Head of caudate nucleus (tissue), 42 donors: ENCODE data around the gene ITGB3.
A peak's percentile ranks its signal among the peaks of the same experiment; 100 is the strongest.
"Not testable (repeated sequence)": the region's sequence is repeated elsewhere in the genome, so short reads cannot be mapped to it uniquely, and the experiment has no call there.

Experiments used
- DNase-seq, 42 donors: peaks; one replicate each; pipeline versions ENCODE4 v3.0.0 to v3.0.0-alpha.2; 2020 to 2021; ENCODE audit warnings: mixed read lengths in 7 of 42
- intact Hi-C: fragments of 100-400 bp; cut with DNase I; formaldehyde crosslinking; loops from one replicate; pipeline ENCODE4 v1.15.0; 2022

The ITGB3 gene

DNA sequence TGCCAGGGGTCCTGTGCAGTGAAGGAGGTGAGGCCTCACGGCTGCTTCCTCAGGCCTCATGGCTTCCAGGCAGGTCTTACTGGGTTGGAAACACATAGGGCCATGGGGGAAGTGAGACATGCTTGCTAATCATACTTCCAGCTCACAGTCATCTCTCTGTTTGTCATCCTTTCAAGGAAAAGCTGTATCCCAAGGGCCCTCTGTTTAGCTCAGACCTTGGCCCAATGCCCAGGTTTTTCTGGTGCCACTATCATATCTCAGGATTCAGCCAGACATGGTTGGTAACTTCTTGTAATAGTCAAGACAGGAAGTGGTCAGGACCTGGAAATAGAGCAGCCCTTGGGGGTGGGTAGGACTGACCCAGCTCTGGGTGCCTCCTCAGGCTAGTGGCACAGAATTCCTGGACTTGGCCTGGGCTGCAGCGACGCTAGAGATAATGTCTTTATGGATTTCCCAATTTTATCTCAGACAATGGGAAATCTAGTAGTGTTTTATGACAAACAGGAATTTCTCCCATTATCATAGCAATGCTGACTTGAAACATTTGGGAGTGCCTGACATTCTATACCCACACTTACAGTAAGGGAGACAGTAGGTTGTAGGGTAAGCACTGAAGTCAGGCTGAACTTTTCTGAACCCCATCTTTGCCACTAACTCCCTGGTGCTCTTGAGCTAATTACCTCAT lies 13.5 kb upstream of the ITGB3 start:
- intact Hi-C loops: no loop called here
- DNase-seq: peak in 40 of 42 donors; percentile 19 to 81 (median 57)

DNA sequence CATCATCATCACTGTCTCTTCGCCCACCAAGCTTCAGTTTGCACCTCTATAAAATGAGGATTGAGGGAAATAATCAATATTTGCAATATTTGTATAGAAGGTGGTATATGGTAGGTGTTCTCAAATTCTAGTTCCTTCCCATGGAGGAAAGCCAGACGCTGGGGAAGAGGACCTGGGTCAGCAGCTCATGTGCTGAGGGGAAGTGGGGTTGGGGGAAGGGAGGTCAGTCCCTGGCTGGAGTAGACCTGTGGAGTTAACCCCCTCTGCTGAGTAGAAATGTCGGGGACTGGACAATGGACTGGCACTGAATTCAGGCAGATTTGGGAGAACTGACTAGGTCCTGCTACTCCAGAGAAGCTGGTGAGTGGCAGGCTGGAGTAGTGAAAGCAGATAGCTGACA lies 12.8 kb upstream of the ITGB3 start:
- intact Hi-C loops: no loop called here
- DNase-seq: peak in 14 of 42 donors; percentile 11 to 54 (median 26)

DNA sequence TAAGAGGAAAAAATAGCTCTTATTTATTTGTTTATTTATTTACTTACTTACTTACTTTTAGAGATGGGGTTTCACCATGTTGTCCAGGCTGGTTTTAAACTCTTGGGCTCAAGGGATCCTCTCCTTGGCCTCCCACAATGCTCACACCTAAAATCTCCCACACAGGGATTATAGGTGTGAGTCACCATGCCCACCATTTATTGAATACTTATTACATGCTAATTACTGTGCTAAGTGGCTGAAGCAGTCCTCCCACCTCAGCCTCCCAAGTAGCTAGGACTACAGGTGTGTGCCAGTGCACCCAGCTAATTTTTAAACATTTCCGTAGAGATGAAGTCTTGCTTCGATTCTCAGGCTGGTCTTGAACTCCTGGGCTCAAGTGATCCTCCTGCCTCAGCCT lies 11.0 kb upstream of the ITGB3 start:
- DNase-seq: no peak
- intact Hi-C loops: no loop called here

DNA sequence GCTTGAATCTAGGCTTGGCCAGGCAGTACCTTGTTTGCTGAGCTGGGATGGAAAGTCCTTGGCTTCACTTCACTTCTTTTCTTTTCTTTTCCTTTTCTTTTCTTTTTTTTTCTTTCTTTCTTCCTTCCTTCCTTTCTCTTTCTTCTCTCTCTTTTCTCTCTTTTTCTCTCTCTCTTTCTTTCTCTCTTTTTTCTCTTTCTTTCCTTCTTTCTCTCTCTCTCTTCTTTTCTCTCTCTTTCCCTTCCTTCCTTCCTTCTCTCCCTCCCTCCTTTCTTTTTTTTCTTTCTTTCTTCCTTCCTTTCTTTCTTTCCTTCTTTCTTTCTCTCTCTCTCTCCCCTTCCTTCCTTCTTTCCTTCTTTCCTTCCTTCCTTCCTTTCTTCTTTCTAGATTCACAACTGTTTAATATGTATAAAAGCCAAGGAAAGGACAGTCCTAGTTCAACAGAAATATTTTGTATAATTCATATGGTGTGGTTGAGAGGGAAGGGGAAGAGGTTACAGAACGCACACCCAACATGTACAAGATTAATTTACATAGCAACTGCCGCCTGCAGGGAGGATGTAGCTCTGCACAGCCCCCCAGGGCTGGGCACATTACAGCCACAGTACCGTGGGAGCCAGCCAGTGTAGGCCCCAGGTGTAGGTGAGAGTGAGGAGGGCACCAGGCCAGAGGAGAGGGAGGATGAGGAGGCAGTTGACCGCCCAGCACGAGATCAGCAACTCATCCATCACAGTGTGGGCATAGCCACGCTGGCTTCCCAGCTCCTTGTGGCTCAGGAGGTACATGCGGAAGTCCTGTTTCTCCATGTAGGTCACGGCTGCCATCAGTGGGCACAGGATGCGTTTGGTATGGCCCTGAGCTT lies 9.7 kb upstream of the ITGB3 start:
- intact Hi-C loops: no loop called here
- no peak for DNase-seq

DNA sequence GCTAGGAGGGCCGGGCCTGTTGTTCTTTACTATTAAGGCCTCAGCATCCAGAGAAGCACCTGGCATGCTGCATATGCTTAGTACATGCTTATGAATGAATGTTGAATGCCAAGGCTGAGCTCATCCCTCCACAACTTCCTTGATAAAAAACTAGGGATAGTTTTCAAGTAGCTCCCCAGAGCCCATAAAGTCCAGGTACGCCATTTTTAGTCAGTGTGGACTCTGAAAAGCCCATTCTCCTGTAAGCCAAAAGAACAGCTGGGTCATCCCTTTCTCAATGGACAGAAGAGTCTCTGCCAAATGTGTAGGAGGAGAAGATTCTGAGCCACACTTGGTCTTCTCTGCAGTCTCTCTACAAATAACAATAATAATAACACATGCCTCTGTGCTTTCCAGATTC lies 8.9 kb upstream of the ITGB3 start:
- DNase-seq: no peak
- intact Hi-C loops: no loop called here

DNA sequence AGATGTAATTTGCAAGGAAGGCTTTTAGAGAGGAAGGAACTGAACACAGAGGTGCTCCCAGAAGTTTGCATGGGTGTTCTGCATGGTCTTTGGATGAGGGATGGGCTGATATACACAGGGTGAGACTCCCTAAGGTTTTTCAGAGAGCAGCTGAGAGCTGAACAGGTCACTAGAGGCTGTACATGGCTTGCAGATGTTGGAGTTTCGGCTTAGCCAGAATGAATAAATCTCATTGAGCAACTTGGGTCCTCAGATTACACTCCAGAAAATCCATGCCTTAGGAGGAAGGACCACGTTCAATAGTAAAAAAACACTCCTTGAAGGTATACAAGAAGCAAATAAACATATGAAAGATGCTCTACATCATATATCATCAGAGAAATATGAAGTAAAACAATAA lies 7.5 kb upstream of the ITGB3 start:
- DNase-seq: no peak
- intact Hi-C loops: no loop called here

DNA sequence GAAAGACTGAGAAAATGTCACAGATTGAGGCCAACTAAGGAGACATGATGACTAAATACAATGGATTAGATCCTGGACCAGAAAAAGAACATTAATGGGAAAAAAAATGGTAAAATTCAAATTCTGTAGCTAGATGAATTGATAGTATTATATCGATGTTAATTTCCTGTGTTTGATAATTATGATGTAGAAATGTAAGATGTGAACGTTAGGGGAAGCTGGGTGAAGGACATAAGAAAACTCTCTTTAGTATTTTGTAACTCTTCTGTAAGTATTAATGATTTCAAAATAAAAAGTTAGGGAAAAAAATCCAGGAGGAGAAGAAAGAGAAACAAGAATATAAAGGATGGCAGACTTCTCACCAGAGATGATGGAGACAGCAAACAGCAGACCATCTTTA lies 2.8 kb upstream of the ITGB3 start:
- intact Hi-C loops: no loop called here
- no peak for DNase-seq

DNA sequence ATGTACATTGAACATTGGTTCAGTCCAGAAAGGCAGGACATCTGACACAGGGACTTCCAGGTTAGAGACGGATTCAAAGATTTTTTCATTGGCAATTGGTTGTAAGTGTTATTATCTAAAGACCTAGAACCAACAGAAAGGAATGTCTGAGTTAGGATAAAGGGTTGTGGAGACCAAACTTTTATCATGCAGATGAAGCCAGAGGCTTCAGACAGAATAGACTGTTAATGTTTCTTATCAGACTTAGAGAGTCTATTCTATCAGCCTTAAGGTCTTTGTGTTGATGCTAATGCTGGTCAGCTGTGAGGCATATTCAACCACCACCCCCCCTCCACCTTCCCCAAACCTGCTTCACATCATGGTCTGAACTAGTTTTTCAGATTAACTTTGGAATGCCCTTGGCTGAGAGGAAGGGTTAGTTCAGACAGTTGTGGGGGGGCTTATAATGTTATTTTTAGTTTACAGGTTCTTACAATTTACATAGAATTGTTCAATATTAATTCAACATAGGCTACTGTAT lies 2.1 kb upstream of the ITGB3 start:
- intact Hi-C loops: no loop called here
- DNase-seq: no peak

DNA sequence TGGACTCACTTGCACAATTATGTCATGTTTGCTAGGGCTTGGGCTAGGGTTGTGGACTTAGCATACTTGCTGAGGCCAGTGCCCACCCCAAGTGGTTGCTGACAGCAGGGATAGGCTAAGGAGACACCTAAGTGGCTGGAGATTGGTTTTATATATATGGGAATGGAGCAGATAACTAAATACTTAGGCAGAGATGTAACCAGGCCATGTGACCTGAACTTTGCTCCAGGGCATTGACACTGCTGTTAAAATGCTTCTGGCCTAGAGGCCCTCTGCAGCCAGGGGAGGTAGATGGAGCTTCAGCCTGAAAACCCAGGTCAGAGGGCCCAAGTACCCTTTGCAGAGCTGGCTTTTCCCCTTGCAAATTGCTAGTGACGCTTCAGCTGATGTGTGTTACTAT lies 1.4 kb upstream of the ITGB3 start:
- intact Hi-C loops: no loop called here

DNA sequence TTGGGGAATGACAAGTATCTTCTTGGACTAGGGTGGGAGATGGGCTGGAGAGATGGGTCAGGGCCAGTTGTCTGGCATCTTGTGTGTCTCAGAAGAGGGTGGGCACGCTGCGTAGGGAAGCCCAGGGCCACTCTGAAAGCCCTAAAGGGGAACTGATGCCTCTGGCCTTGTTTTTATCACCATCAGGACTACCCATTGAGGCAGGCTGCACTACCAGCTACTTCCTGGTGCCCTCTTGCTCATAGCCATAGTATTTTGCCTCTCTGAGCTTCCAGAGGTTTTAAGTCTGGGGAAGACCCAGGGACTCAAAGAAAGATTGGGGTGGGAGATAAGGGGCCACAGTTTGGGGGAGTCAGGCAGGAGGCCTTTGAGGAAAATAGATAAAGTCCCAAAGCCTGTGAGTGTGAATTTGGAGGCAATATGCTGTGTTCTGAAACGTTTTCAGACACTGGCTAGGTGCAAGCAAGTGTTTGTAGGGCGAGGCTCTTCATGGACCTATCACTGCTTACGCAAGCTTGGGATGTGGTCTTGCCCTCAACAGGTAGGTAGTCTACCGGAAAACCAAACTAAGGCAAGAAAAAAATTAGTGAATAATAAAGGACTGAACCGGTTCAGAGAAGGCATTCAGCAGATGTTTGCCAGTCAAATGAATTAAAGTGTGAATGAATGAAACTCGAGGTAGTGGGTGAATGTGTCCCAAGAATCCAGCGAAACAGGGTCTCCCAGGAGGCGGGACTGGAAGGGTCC lies 688 bp upstream of the ITGB3 start:
- intact Hi-C loops: no loop called here
- no peak for DNase-seq

More for the DNA sequence above, 1.4 kb upstream of the ITGB3 start:
- DNase-seq: no peak

DNA sequence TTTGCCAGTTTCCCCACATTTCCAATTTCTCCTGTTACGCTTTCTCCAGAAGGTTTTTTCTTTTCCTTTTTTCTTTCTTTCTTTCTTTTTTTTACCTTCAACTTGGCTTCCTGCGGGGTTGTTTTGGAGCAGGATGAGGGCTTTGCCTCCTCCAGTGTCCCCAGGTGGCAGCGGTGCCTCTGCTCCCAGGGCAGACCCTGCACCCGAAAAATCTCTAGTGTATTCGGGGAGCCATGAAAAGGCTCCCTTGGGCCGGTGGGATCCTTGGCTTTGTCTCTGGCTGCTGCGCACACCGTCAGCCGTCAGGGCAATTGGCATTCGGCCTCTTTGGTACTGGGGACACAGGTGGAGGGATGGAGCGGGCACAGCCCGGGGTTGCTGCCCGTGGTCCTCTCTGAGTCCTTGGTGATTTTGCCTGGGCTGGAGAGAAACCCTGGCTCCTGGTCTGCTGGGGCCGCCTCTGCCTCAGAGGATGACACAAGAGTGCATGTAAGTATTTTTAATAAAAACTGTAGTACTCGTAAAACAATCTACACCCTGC lies 846 bp downstream of the ITGB3 start:
- intact Hi-C loops: no loop called here
- DNase-seq: no peak

DNA sequence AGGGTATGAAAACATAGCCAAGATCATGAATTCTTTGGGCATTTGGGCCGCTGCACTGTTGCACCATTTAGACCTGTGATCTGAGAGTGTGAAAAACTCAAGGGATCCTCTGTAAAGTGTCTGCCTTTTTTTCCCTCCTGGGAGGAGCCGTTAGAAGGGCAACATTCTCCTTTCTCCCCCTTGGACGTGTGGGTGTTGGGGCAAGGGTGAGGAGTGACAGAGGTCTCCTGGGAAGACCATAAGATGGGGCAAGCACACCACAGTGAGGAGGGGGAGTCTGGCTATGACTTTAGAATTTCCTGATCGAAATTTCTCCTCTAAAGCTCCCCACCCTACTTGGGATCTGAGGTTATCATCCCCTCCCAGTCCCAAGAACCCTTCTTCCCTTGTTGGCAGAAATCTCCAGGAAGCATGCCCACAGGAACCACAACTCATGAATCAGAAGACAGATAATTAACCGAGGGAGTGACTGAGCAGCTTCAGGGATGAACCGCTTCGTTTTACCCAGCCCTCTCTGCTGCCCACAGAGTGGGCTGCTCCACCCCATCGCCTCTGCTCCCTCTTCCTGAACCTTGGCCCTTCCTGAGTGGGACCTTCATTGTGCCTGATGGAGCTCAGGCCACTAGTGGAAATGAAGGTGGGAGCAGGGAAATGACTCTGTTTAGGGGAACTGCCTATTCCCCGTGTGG lies 4.2 kb downstream of the ITGB3 start:
- intact Hi-C loops: no loop called here
- no peak for DNase-seq

DNA sequence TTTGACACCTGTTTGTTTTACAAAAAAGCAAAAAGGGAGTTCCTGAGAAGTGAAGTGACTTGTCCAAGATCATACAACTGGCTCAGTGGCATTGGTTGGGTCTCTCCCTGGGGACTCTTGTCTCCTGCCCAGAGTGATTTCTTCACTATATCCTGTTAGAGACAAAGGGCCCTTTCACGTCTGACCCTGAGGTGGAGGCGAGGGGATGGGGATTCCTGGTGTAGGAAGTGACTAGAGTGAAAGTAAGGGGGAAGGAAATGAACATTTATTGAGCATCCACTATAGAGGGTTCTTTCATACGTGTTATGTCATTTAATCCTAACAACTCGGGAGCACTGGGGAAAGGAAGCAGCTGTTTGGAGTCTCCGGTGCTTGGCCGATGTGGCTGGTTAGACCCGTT lies 9.0 kb downstream of the ITGB3 start:
- intact Hi-C loops: no loop called here
- DNase-seq: no peak

DNA sequence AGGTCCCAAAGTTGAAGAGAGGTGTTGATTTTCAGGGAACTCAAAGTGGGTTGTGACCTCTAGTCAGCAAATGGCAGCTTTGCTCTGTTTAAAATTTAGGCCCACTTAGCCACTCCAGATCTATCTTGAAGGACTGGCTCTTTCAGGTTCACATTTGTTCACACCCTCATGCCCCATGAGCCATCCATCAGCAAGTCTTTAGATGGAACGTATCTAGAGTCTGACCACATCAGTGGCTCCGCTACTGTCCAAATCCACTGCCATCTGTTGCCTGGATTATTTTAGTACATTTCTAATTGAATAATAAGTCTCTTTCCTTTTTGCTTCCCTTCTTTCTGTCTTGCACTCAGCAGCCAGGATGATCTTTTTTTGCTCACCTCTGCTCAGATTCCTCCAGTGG lies 10.5 kb downstream of the ITGB3 start:
- intact Hi-C loops: no loop called here

DNA sequence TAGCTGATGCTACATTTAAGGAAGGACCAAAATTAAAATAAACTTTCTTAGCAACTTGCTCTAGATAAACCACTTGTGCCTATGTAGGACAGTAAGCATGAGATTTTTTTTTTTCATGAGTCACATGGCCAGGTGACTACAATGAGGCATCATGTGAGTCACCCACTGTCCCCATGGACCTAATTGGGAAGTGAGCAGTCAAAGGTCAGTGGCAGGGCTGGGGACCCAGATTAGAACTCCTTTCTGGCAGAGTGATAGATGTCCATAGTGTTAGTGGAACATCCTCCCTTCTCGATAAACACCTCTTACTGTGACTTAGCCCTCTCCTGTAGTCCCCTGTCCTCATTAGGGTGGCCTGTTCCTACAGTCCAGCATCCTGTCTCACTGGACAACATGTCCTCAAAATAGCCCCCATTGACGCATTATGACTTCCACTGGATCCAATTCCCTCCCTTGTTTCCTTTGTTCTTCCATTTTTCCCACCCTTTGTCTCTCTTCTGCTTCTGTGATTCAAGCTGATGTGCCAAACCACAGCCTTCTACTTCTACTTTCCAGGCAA lies 12.4 kb downstream of the ITGB3 start:
- intact Hi-C loops: no loop called here
- no peak for DNase-seq

More for the DNA sequence above, 10.5 kb downstream of the ITGB3 start:
- no peak for DNase-seq

DNA sequence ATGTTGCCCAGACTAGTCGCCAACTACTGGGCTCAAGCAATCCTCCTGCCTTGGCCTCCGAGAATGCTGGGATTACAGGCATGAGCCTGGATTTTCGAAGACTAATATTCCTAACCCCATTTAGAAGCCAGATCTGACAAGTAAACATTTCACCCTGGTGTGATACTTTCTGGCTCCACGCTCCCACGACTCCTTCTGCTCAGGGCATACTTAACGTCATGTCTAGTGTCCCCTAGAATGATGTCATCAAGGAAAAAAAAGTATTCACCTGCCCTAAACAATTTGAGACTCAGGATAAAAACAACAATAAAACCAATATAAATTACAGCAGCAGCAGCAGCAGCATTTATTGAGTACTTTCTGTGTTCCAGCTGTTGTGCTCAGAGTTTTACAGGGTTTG lies 13.2 kb downstream of the ITGB3 start:
- no peak for DNase-seq
- intact Hi-C loops: no loop called here

DNA sequence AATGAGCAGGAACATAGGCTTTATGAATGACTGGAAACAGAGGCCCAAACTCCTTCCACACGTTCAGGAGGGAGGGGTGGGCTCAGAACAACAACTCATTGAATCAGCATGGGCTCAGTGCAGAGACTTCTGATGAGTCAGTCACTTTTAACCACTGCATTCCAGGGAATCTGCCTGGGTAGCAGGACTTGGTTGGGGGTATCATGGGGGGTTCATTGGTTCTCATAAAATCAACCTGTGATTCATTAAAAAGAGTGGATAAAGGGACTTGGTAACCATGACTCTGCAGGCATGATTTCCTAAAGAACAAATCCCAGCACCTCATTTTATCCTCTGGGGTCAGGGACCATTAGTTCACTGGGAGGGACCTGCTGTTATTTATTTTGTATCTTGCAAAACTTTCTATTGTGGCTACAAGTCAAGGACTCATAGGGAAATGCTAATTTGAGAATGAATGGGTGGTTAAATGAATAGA lies 13.8 kb downstream of the ITGB3 start:
- intact Hi-C loops: no loop called here
- no peak for DNase-seq

DNA sequence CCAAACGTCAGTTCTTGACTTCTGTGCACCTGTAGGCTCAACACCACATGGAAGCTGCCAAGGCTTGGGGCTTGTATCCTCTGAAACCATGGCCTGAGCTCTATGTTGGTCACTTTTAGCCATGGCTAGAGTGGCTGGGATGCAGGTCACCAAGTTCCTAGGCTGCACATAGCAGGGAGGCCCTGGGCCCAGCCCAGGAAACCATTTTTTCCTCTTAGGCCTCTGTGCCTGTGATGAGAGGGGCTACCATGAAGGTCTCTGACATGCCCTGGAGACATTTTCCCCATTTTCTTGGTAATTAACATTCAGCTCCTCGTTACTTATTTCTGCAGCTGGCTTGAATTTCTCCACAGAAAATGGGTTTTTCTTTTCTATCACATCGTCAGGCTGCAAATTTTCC lies 15.3 kb downstream of the ITGB3 start:
- intact Hi-C loops, DNase-seq: not testable (repeated sequence)
